Measurements from ENCODE around the gene CABLES1. TPM values are rescaled to one million over a fixed set of nuclear protein-coding genes. Genes with fewer than 3 reads are reported as not detected.
A peak's percentile ranks its signal among the peaks of the same experiment; 100 is the strongest.

The CABLES1 gene
- total and polyA plus RNA-seq, 12 donors: 2.1 to 11.9 (median 5.3) TPM

DNA sequence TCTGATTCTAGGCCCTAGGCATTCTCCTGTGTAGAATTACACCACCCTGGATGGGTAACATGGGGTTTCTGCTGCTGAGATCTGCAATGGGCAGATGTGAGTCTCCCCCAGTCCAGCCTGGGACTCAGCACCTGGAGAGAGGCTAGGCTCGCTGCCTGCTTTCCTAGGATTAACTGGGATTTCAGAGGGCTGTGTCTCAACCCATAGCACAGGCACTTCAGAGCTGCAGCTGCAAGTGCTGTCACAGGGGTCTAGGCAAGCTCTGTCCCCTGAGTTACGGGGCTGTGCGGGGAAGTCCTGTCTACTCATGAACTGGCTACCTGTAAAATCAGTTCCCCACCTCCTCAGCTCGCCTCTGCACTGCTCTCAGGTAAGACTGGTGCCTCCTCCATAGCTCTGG, 51.5 kb downstream of the CABLES1 start:
- no peaks in the 10 kb centered on the region for H3K36me3 ChIP-seq (replicated peaks in 1 of 2)
- no peak for DNase-seq
- no peaks in the 10 kb centered on the region for H3K4me1 ChIP-seq (replicated peaks in 1 of 2)
- intact Hi-C loops (cut with DNase I): no loop called here
- 84 to 100% (median 95%) methylated on average over 3 to 4 of the region's 4 CpGs for WGBS, 4 donors
- H3K27ac ChIP-seq: no peak overlapping the region
- no peaks in the 10 kb centered on the region for H3K9me3 ChIP-seq (replicated peaks in 1 of 3)
- no peak overlapping the region for H3K4me3 ChIP-seq
- no peak for TF ChIP-seq POLR2A (IDR thresholded peaks at IDR 0.05)
- TF ChIP-seq, protein P1, sequence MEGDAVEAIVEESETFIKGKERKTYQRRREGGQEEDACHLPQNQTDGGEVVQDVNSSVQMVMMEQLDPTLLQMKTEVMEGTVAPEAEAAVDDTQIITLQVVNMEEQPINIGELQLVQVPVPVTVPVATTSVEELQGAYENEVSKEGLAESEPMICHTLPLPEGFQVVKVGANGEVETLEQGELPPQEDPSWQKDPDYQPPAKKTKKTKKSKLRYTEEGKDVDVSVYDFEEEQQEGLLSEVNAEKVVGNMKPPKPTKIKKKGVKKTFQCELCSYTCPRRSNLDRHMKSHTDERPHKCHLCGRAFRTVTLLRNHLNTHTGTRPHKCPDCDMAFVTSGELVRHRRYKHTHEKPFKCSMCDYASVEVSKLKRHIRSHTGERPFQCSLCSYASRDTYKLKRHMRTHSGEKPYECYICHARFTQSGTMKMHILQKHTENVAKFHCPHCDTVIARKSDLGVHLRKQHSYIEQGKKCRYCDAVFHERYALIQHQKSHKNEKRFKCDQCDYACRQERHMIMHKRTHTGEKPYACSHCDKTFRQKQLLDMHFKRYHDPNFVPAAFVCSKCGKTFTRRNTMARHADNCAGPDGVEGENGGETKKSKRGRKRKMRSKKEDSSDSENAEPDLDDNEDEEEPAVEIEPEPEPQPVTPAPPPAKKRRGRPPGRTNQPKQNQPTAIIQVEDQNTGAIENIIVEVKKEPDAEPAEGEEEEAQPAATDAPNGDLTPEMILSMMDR (IDR thresholded peaks at IDR 0.05): no peak
- no peaks in the 10 kb centered on the region for H3K27me3 ChIP-seq

DNA sequence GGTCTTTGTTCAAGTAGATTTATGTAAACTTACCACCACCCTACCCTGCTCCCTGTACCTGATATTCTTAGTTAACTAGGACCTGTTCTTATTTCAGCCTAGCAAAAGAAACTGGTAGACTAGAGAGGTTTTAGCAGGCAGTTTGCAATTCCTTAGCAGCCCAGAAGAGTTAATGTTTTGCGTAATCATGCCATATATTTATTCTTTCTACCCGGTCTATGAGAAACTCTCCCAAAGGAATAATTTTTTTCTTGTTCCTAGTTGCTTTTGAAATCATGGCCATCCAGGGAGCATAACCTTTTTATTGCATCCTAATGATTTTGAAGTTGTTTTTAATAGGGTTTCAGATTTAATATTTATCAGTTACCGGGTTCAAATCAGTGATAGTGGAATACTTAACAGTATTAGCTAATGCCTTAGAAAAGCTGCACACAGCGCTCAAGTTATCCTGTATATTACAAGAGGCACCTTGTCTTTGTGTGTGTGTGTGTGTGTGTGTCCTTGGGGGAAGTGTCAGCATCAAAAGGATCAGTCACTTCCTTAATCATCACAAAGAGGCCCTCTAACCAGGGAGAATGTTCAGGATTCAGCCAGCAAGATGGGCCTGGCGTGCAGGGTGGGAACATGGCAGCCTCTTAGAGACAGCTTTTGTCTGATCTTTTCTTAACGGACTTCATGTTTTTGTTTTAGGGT, 52.9 kb downstream of the CABLES1 start:
- no peak for TF ChIP-seq POLR2A (IDR thresholded peaks at IDR 0.05)
- TF ChIP-seq, protein P1 (IDR thresholded peaks at IDR 0.05): no peak
- intact Hi-C loops (cut with DNase I): no loop called here
- 86 to 90% (median 88%) methylated on average over 6 of the region's 6 CpGs for WGBS, 4 donors
- Histone ChIP-seq H3K9me3 (replicated peaks in 1 of 3) (no peaks in the 10 kb centered on the region), H3K4me1 (replicated peaks in 1 of 2) (peaks cover 0 to 12% of the 10 kb centered on the region in 2 donors), H3K27ac (no peak overlapping the region), H3K36me3 (replicated peaks in 1 of 2) (no peaks in the 10 kb centered on the region), H3K27me3 (no peaks in the 10 kb centered on the region), H3K4me3 (no peak overlapping the region)
- DNase-seq: no peak

DNA sequence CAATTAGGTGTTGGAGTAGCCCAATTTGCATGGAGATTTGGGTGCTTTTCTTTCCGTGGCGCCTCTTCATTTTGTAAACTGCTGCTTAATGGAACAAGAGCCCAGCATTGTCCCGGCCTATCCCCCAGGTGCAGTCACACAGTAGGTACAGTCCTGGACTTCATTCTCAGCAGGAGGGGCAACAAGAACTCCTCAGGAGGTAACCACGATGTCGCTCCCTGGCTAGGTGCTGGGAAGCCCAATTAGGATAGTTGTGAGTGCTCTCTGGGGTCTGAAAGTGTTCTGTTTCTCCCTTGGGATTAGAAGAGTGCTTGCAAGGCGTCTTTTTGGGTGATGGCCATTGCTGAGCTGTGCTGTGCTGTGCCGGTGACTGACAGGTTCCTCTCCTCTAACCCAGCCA, 53.8 kb downstream of the CABLES1 start:
- Histone ChIP-seq H3K27ac (no peak overlapping the region), H3K4me3 (no peak overlapping the region)

DNA sequence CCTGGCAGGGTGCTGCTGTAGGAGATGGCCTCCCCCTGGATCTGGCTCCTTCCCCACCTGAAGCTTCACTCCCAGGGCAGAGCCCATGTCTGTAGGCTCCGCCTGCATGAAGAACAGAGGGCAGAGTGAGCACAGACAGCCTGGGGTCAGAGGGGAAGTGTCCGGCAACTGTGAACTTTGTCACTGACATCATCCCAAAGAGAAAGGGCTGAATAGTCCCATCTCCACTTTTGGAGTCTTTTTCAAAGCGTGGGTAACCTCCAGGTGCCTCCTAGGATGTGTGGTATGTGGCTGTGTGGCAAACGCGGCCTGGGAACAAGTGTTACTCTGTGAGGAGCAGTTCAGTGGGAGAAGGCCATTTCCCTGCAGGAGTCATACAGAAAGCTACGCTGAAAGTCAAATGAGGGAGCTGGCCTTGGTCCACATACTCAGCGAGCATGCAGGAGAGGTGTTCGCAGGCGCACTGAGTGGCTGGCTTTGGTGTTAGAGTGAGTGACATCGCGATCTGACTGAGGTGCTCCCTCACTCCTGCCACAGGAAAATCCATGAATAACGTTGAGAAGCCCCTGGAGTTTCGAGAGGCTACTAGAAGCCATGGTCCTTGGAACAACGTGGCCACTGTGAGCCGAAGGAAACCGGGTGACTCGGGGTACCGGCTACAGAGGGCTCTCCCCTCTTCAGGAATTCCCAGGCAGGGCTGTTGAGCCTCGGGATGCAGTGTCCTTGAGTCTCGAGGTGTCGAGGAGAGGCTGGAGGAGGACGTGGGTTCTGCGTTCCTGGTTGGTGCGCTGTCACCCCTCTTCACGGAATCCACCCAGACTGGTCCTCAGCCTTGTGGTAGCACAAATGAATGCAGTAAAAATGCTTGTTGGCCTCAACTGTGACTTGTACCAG, 54.7 kb downstream of the CABLES1 start:
- Histone ChIP-seq H3K4me3 (no peak overlapping the region), H3K4me1 (replicated peaks in 1 of 2) (peaks cover 0 to 12% of the 10 kb centered on the region in 2 donors), H3K27ac (no peak overlapping the region), H3K27me3 (no peaks in the 10 kb centered on the region), H3K9me3 (replicated peaks in 1 of 3) (no peaks in the 10 kb centered on the region), H3K36me3 (replicated peaks in 1 of 2) (no peaks in the 10 kb centered on the region)
- intact Hi-C loops (cut with DNase I): no loop called here
- no peak for TF ChIP-seq POLR2A (IDR thresholded peaks at IDR 0.05)
- TF ChIP-seq, protein P1 (IDR thresholded peaks at IDR 0.05): no peak
- 70 to 84% (median 77%) methylated on average over 18 to 25 of the region's 25 CpGs for WGBS, 4 donors
- peak in 2 of 7 donors; percentile 25 to 30 for DNase-seq

More for the DNA sequence above, 53.8 kb downstream of the CABLES1 start:
- Histone ChIP-seq H3K4me1 (replicated peaks in 1 of 2) (peaks cover 0 to 12% of the 10 kb centered on the region in 2 donors), H3K9me3 (replicated peaks in 1 of 3) (no peaks in the 10 kb centered on the region), H3K27me3 (no peaks in the 10 kb centered on the region), H3K36me3 (replicated peaks in 1 of 2) (no peaks in the 10 kb centered on the region)
- 84 to 93% (median 89%) methylated on average over 5 to 7 of the region's 7 CpGs for WGBS, 4 donors
- DNase-seq: no peak
- intact Hi-C loops (cut with DNase I): no loop called here
- TF ChIP-seq POLR2A (IDR thresholded peaks at IDR 0.05): no peak
- TF ChIP-seq, protein P1 (IDR thresholded peaks at IDR 0.05): no peak

All from adrenal gland (tissue), 12 donors.